ENCODE data around the gene TP53I11.
A peak's percentile ranks its signal among the peaks of the same experiment; 100 is the strongest.

Gene TP53I11, protein sequence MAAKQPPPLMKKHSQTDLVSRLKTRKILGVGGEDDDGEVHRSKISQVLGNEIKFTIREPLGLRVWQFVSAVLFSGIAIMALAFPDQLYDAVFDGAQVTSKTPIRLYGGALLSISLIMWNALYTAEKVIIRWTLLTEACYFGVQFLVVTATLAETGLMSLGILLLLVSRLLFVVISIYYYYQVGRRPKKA

DNA sequence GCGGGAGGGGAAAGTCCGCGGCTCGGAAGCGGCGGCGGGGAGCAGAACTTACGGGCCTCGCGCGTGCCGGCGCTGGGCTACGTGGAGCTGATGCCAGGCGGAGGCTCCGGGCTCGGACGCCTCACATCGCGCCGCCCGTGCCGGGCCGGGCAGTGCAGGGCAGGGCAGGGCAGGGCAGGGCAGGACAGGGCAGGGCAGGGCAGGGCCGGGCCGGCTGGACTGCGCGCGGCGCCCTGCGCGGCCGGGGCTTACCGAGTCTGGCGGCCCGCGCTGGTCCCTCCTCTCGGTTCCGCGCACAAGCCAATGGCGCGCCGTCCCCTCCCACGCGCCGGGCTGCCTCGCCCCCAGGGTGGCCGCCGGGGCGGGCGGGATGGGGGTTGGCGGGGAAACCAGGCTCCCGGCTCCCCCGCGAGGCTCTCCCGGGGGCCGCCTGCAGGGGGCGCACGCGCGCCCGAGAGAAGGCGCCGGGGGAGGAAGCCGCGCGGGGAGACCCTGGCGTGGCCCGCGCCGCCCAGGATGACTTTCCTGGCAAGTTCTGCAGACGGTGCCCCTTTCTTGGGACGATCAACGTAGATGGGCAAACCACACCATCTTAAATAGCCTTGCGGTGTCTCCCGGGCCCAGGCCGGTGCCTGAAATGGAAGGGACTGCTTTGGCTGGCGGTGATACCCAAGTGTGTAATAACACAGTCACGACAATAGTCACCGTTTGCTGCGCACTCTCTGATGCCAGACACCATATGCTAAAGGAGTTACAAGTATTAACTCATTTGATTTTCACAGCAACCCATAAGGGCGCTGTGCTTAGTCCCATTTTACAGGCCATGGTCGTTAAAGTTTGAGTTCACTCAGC is at the start of gene TP53I11:
Gene TP53I11, minus strand, starts transcription at position 259 of the 852 bp plus-strand sequence. CDS start 12,548 bp downstream, outside the sequence.
- peak; percentile 67 for DNase-seq

GRCh38 chr11:44999068-44999467 is 48.4 kb upstream of the TP53I11 start:
- DNase-seq: no peak

- no peak for DNase-seq
These were observed 47.4 kb upstream of the TP53I11 start for GRCh38 chr11:44998051-44998450.

DNA sequence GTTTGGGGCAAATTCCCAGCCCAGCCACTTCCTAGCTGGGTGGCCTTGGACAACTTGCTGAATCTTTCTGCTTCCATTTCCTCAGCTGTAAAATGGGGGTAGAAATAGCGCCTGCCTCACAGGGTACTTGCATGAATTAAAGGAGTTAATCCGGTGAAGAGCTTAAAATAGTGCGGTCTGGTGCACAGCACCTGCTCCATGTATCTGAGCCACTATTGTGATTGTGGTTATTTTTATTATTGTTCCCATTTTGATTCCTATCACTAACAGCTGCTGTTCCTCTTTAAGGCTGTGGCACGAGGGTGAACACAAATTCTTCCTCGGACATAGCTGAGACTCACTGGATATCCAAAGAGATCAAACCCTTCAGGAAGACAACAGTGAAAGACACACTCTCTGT is 46.9 kb upstream of the TP53I11 start:
- DNase-seq: no peak

DNA sequence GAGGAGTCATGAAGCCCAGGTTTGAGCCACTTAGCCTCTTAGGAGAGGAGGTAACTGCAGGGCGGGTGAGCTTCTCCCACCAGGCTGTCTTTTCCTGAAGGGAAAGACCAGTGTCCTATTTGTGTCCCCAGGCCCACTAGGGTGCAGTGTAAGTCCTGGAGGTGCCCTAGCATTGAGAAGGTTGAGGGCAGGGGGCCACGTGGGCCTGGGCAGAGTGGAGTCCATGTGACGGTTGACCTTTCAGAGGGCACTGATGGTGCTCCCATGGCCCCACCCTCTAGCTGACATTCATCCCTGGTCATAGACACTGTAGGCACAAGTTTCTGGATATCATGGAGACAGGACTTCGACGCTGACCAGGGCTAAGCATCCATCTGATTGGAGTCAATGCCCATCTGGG is 44.1 kb upstream of the TP53I11 start:
- DNase-seq: no peak

DNA sequence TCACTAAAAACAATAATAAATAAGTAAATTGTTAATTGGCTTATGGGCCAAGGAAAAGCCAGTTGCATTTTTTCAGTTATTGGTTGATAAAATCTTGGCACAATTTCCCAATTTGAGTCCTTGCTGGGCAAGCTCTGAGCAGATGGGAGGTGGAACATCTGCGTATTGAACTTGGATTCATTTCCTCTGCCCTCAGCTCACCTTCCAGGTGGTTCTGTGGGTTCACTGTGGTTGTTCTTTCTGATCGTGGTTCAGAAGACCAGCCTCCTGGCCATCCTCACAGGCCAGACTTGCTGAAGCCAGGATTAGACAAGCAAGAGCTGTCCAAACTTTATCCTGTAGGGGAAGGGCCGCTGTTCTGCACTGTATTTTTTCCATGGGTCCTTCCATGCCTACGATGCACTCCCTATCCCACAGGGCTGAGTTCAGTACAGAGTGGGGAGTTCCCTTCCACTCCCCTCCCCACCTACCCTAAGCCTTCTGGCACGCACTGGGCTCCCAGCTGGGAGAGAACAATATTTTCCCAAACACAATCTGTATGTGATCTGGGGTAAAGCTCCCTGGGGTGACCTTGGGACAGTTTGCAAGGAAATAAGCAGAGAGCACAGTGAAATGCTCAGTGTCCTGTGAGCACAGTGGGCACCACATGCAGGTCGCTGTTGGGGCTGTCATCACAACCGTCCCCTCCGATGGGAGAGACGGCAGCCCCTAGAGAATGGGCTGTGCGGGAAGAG is 43.5 kb upstream of the TP53I11 start:
- DNase-seq: no peak

DNA sequence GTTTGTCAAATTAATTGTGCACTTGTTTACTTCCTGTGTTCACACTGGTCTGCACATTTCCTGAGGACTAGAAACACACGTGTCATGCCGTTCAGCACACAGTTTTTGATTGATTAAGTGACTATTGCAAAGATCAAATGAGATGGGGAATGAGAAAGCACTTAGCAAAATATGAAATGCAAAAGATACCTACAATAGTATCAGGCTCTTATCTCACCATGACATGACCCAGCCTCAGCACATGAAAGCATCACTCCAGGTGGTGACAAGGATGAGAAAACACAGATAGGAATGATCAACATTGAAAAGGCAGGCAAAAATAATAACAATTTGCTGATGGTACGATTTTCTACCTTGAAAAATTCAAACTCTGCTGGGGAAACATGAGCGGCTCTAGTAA is 42.1 kb upstream of the TP53I11 start:
- no peak for DNase-seq

DNA sequence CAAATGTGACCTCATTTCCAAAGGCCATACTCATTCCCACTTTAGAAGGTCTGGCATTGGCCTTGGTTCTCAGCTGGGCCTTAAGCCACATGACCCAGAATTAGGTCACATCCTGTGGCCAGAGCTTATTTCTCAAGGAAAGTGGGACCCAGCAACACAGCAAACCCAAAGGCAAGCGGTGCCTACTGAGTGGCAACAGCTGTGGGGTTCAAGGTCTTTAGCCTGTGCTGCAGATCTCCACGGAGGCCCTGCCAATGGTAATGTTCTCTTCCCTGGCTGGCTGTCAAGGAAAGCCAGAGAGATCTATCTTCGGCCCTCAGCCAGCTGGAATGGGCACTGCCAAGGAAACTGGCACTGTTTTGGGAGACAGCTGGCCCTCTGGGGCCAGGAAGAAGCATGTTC is 41.5 kb upstream of the TP53I11 start:
- no peak for DNase-seq

DNA sequence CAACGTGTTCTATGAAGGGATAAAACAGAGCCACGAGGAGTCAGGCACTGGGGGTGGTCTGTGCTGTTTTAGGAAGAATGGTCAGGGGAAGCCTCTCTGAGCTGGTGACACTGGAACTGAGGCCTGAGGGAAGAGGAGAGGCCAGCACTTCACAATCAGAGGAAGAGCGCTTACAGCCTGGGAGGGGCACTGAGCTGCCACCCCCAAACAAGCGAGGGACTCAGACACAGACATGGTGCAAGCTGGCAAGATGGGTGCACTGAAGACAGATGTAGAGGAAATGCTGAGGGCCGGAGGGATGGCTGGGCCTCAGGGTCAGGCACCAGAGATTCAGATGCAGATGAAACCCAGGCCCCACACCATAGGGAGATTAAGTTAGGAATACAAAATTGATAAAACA is 40.0 kb upstream of the TP53I11 start:
- DNase-seq: no peak

DNA sequence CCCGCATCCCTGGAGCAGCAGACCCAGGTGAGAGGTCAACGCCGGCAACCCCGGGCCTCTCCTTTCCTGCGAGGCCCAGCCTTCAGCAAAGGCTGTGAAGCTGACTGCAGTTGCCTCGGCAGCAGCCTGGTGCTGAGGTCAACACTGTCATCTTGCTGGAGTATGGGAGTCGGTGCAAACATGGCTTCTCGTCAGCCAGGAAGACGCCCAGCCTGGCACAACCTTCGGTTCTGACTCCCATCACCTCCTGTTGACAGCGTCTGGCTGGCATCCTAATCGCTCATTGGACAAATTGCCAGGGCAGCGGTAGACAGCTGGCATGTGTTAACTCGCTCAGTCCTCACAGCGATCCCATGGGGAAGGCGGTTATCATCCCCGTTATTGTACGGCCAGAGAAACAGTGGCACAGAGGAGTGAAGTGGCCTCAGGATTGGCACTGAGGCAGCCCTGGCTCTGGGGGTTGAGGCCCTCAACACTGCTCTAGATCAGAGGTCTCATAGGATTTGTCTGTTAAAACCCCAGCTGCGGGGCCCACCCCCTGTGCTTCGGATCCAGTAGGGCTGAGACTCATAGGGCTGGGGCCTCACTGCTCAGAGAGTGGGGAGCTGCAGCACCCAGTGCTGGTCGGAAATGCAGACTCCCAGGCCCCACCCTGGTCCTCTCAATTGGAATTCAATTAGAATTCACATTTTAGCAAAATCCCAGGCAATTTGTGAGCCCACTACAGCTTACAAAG is 39.3 kb upstream of the TP53I11 start:
- DNase-seq: no peak

- DNase-seq: no peak
These were observed 38.4 kb upstream of the TP53I11 start for GRCh38 chr11:44988981-44989635.

DNA sequence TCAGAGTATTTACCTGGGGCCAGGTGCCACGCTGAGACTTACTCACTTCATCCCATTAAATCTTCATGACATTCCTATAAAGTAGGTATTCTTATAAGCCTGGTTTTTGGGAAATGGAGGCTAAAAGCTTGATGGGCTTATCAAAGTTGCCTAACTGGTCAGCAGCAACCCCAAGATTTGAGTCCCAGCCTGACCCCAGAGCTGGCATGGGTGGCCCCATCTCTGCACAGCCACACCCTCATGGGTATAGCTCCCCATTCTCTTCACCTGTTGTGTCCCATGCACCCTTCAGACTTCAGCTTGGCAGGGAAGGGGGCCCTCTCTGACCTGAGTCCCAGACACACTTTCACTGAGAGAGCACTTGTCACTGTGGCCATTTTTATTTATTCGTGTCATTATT is 37.4 kb upstream of the TP53I11 start:
- DNase-seq: no peak

DNA sequence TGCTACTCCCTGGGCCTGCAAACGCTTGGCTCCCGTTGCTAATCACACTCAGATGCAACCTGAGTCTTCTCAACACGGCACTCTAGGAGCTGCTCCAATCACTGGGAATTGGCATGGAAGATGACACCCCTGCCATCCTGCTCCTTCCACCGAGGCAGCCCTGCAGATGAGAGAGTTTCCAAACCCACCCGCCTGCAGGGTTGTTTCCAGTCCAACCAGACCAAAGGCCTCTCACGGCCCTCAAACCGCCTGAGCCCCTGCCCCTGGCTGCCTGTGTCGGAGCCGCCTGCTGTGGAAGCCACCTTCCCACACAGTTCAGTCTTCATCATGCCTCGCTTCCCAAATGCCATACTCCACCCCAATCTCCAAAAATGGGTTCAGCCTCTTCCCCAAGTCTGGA is 36.8 kb upstream of the TP53I11 start:
- no peak for DNase-seq

- no peak for DNase-seq
These were observed 35.6 kb upstream of the TP53I11 start for GRCh38 chr11:44986315-44986714.

DNA sequence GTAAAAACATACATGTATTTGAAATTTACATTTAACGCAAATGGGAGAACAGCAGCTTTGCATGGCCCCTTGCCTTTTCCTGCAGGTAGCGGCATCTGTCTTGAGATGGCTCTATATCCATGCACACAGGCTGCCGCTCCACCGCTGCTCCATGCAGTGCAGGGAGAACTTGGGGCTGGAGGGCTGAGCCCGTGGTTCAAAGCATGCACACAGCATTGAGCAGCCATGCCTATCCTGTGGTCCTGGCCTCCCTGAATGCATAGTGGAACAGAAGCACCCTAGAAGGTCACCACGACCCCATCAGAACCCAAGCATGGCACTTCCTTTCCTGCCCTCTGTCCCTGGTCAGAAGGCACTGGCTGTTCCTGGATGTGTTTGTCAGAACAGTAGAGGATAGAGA is 35.0 kb upstream of the TP53I11 start:
- no peak for DNase-seq

- no peak for DNase-seq
These were observed 33.1 kb upstream of the TP53I11 start for GRCh38 chr11:44983786-44984185.

DNA sequence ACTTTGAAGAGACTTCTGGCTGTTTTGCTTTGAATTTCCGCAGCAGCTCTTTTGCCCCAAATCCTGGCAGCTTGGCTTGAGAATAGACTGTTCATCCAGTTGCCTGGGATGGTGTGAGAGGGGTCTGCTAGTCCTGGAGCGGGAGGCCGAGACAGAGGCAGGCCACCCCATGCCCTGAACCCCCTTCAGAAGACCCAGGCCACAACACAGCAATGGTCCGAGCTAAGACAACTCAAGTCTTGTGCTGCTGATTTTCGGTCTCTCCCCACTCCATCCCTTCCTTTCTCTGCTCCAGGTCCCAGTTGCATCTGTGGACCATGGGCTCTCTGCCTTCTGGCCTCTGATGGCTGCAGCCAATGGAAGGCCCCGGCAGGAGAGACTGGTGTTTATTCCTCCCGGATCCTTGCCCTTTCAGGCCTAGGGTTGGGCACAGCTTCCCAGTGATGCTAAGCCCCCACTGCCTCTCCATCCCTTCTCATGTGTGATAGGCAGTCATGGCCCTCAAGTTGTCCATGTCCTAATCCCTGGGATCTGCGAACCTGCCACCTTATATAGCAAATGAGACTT is 31.9 kb upstream of the TP53I11 start:
- no peak for DNase-seq

- DNase-seq: no peak
These were observed 30.1 kb upstream of the TP53I11 start for GRCh38 chr11:44980533-44981427.

DNA sequence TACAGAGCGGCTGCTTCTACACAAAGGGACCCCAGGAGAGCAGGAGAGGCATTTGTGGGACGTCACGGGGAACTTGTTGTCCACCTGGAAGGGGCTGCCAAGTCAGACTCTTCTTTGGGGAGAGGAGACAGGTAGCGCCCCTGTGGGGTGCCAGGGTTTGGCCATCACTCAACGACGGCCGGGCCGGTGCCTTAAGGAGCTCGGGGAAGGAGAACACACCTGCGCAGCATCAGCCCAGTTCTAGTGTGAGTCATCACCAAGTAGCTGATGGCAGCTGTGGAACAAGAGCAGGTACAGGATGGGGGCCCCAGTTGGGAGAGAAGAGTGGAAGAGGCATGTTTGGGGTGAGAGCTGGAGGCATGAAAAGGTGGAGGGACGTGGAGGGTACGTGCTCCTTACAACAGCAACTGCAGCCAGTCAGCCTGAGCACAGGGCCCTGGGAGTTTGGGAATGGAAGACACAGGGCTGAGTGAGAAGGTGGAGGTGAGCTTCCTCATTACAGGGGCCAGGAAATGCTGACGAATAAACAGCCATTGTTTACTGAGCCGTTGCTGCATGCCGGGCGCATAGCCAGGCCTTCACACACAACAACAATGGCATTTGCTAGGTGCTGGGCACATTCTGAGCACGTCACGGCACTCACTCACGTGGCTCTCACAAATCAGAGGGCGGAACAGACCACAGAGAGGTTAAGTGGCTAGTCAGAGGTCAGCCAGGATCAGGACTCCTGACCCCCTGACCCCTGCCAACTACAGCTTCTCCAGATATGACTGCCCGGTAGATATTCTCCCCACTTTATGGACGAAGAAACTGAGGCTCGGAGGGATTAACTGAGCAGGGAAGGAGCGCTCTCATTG is 29.1 kb upstream of the TP53I11 start:
- DNase-seq: no peak

DNA sequence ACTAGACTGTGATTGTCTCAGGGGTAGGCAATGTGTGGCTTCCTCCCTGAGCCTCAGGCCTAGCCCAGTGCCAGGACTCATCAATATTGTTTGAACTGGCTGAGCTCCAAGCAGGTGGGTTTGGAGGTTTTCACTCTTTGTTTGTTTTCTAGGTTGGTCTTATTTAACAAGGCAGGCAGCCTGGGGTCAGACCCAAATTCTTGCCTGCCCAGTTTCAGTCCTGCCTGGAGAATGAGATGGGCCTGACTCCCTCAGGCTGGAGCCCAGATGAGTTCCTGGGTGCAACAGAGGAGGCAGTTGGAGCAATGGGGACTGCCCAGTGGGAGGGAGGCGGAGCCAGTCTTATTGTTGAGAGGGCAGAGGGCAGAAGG is 28.3 kb upstream of the TP53I11 start:
- no peak for DNase-seq
